Fibroblast of skin of left biceps (primary cell): ENCODE results near the gene DLG2.

Experiments
- DNase-seq, 2 experiments: peaks; one replicate each; pipeline ENCODE4 v3.0.0-alpha.2; 2013; ENCODE audit warnings: low read depth in 2 of 2

Gene DLG2

GRCh38 chr11:84663731-84664130 is 963.4 kb downstream of the DLG2 start:
- DNase-seq = no peak

DNA sequence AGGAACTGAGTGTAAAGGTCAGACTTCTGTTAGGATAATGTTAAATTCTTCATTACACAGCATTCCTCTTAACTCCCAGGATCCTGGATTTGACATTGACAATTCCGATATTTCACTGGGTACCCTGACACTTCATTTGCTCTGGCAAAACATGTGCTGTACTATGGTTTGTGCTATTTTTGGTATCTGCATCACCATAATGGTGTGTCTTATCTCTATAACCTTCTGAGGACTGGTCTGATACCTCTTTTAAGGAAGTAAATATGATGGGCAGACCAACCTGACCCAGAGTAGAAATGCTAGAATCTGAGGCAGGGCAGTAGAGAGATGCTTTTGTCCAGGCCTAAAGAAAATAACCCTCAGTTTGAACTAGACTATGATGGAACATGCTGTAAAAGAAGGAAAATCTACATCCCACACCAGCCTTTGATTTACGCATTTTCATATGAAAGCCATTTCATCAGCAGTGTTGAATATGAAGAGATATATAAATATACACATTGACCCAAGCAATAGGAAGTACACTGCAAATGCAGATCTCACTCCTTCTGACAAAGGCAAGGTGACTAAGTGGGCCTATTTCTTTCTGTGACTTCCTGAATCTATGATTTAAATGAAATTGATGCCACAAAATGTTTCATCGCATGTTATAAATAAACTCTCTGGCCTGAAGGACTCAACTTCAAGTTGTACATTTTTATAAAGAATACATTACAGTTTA is 966.7 kb downstream of the DLG2 start:
- no peak for DNase-seq

DNA sequence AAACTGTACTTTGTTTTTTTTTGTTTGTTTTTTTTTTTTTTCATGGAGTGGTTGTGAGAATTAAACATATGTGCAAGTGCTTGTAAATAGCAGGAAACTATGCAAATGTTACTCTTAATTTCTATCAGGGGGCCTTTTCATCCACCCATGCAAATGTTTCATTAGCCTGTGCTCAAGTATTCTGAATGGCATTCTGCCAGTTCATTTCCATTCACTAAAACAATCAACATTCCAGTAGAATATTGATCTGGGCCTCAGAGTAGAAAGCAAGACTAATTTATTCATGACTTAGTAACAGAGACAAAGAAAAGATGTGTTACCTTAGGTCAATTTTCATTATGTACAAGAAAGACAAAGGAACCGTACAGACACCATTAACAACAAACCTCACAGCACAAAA is 971.4 kb downstream of the DLG2 start:
- no peak for DNase-seq

- DNase-seq = no peak
Observed at GRCh38 chr11:84648471-84648870, 978.7 kb downstream of the DLG2 start.

DNA sequence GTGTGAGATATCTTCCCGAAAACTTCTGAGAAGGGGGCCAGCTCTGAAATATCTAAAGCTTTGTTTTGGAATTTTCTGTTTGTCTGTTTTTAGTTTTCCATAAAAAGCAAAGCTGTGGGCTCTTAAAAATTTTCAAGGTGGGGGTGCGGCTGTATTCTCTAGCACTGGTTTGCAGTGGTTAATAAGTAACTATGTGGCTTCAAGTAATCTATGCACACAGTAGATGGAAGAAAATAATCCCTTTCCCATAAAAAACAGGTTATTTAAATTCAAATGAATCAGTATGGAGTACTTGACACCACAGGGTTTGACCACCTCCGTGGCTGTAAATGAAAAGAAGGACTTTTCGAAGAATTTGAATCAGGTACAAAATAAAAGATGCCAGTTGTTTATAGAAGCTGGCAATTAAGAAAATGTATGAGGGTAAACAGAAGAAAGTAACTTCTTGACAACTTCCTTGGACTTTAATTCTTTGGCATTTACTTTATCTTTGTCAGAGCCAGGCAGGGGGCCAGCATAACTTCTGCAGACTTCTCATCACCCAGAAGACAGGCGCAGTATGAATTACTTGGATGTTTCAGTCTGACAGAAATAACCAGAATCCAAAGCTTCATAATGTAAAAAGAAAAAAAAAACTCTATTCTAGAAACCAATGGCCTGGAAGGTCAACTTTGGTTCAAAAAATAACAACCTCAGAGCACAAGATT is 981.0 kb downstream of the DLG2 start:
- DNase-seq = no peak

- no peak for DNase-seq
Observed at GRCh38 chr11:84642500-84642899, 984.6 kb downstream of the DLG2 start.

GRCh38 chr11:84634309-84634708 is 992.8 kb downstream of the DLG2 start:
- no peak for DNase-seq

DNA sequence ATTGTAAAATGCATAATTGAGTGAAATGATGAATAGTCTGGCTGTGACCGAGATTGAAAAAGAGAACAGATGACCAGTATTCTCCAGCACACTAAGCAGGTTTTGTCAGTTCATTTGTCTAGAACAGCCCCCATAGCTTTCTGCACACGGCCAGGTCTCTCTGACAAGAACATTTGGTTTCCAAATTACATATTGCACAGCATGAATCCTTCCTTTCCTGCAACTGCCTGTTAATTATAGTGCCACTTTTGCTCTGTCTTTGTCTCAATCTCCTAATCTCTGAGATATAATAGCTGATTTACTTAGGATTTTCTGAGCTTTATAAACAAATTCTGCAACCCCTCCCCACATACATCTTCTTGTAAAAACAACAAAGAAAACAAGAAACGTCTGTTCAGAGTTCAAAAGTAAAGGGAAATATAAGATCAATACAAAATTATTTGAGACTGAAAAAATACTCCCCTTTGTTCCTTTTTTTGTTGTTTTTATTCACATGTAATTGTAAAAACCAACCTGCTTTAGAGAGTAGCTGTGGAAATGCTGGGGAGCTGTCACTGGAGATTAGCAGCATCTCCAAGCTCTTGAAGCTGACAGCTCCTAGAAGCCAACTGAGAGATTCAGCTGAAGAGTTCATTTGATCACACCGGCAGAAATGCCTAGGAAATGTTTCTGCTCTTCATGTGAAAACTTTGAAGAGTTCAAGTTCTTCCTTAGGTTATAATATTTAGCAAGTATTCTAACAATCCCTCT is 998.1 kb downstream of the DLG2 start:
- DNase-seq = no peak

DNA sequence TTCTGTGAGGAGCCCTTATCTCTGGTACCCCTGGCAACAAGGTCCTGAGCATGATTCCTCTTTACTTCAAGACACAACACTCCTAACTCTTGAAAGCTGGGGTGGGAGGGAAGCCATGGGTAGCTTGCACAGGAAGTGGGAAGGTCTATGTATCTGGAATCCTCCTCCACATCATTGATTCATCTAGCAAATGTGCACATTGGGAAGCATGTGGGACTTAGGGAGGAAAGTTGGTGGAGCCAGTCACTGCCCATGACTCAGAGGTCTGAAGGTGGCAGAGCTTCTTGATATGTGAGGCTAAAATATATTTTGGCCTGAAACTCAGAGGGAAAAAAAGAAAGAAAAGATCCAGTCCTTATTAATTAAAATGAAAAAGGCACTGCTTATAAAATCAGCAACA is 1000.9 kb downstream of the DLG2 start:
- DNase-seq = no peak

DNA sequence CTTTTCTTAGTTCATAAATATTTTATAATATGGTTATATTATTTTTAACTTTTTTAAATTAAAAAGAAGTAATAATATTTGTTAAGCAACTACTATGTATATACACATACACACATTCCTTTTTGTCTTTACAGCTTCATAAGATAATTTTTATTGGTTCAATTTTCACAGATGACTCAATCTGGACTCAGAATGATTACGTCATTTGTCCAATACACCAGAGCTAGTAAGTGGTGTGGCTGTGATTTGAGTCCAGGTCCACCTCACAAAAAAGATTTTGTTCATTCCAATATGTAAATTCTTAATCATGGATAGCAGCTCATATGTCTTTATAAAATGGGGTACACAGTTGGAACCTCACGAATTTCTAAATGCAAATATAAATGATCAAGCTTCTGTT is 1014.5 kb downstream of the DLG2 start:
- DNase-seq = no peak

- no peak for DNase-seq
Observed at GRCh38 chr11:84608837-84609196, 1018.3 kb downstream of the DLG2 start.

DNA sequence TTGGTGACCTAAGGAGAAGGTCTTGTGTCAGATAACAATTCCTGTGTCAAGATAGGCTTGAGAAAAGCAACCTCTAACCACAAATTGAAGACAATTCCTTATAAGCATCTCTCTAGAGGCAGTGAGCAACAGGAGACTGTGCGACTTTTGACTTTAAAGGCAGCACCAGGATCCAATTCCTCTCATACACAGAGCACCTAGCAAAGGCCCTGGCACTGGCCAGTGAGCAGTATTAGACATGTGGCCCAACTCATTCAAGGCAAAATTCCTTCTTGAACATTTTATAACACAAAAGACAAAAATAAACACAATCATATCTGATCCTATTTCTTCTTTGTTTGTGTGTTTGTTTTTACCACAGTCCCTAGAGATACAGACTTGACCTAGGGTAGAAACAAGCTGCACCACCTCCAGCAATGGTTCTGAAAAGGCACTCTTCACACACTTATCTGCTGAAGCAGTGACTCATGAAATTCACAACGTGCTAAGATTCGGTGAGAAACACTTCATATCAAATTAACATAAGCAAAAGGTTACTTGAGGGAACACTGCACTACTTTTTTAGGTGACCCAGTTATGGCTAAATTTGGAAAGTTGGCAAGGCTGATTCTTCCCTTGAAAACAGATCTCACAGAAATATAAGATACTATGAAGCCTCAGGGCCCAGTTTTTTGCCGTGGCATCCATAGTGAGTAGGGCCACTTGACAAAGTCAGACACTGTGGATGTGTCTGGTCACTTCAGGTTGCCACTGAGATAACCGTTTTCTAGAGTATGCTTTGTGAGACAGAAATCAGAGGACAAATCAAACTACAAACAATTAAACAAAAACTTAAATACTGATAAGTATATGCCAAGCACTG is 1018.9 kb downstream of the DLG2 start:
- no peak for DNase-seq

DNA sequence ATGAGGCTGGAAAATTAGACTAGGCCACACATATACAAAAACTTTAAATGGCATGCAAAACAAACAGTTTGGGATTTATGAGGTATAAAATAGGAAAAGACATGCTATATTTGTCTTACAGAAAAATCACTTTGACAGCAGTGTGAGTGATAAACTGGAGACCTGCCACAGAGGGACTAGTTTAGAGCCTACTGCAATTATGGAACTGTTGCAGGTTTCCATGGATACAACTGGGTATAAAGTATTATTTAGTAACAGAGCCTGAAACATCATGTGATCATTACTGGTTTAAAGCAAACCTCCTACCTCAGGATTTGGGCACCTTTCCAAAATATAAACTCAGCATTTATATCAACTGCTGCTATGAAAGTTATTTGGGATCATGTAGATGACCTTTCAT is 1032.5 kb downstream of the DLG2 start:
- DNase-seq = no peak

- DNase-seq = no peak
Observed at GRCh38 chr11:84590106-84590505, 1037.0 kb downstream of the DLG2 start.

GRCh38 chr11:84588131-84588829 is 1038.9 kb downstream of the DLG2 start:
- DNase-seq = no peak

GRCh38 chr11:84583106-84583505 is 1044.0 kb downstream of the DLG2 start:
- DNase-seq = no peak

GRCh38 chr11:84581083-84581482 is 1046.1 kb downstream of the DLG2 start:
- no peak for DNase-seq

- no peak for DNase-seq
Observed at GRCh38 chr11:84580428-84580827, 1046.7 kb downstream of the DLG2 start.

- no peak for DNase-seq
Observed at GRCh38 chr11:84573868-84574267, 1053.3 kb downstream of the DLG2 start.

DNA sequence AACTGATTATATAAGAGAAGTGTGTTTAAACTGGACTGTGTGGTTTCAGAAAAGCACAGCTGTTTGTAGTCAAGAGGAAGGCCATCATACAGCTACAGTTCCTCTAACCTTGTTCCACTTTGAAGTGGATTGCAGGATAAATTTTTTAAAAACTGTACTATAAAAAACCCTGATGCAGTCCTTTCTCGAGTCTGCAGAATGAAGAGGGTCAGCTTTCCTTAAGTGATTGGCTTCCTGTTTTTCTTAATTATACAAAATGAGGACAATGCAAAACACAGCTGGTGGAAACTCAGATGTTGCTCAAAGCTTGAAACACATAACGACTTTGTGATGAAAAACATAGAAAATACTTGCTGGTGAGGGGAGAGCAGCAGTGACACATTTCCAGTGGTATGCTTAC is 1060.5 kb downstream of the DLG2 start:
- DNase-seq = no peak

DNA sequence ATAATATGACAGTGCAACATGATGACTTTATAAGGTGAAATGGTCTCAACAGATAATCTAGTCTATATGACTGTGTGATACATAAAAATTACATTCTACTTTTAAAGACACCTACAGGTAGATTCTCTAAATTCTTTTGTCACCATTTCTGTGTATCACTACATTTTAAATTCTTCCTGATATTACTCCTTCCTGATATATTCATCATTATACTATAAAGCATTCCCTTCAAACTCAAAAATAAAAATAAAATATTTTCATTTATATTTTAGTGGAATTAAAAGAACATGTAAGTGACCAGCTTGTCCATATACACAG is 1062.3 kb downstream of the DLG2 start:
- no peak for DNase-seq
